ENCODE data around the gene PPP3CA.

PPP3CA gene

GRCh38 chr4:101208171-101208570 lies 139.2 kb downstream of the PPP3CA start:
- no peak for TF ChIP-seq JUND (IDR thresholded peaks at IDR 0.05; ENCODE audit: low read depth)
- DNase-seq (ENCODE audit: low read depth in 1 of 2, low spot score in 1 of 2), result no peak
- in situ Hi-C loops (cut with HindIII; ENCODE audit: low pct_unique_long_range_greater_than_20kb, low sequenced_read_pairs), result no loop called here

GRCh38 chr4:101205916-101206315 lies 141.4 kb downstream of the PPP3CA start:
- in situ Hi-C loops (cut with HindIII; ENCODE audit: low pct_unique_long_range_greater_than_20kb, low sequenced_read_pairs), result no loop called here
- DNase-seq (ENCODE audit: low read depth in 1 of 2, low spot score in 1 of 2), result no peak

GRCh38 chr4:101201421-101201820 lies 145.9 kb downstream of the PPP3CA start:
- in situ Hi-C loops (cut with HindIII; ENCODE audit: low pct_unique_long_range_greater_than_20kb, low sequenced_read_pairs), result no loop called here
- TF ChIP-seq JUND (IDR thresholded peaks at IDR 0.05; ENCODE audit: low read depth), result no peak
- DNase-seq (ENCODE audit: low read depth in 1 of 2, low spot score in 1 of 2), result no peak

More at GRCh38 chr4:101205916-101206315, 141.4 kb downstream of the PPP3CA start:
- TF ChIP-seq JUND (IDR thresholded peaks at IDR 0.05; ENCODE audit: low read depth), result no peak

- in situ Hi-C loops (cut with HindIII; ENCODE audit: low pct_unique_long_range_greater_than_20kb, low sequenced_read_pairs), result no loop called here
- DNase-seq (ENCODE audit: low read depth in 1 of 2, low spot score in 1 of 2), result no peak
- no peak for TF ChIP-seq JUND (IDR thresholded peaks at IDR 0.05; ENCODE audit: low read depth)
Observed at GRCh38 chr4:101200561-101200960, 146.8 kb downstream of the PPP3CA start.

GRCh38 chr4:101199507-101200285 lies 147.6 kb downstream of the PPP3CA start:
- TF ChIP-seq JUND (IDR thresholded peaks at IDR 0.05; ENCODE audit: low read depth), result no peak
- DNase-seq (ENCODE audit: low read depth in 1 of 2, low spot score in 1 of 2), result no peak
- in situ Hi-C loops (cut with HindIII; ENCODE audit: low pct_unique_long_range_greater_than_20kb, low sequenced_read_pairs), result no loop called here

GRCh38 chr4:101198682-101199339 lies 148.5 kb downstream of the PPP3CA start:
- in situ Hi-C loops (cut with HindIII; ENCODE audit: low pct_unique_long_range_greater_than_20kb, low sequenced_read_pairs), result no loop called here
- no peak for DNase-seq (ENCODE audit: low read depth in 1 of 2, low spot score in 1 of 2)

GRCh38 chr4:101197350-101197749 lies 150.0 kb downstream of the PPP3CA start:
- no peak for TF ChIP-seq JUND (IDR thresholded peaks at IDR 0.05; ENCODE audit: low read depth)
- no peak for DNase-seq (ENCODE audit: low read depth in 1 of 2, low spot score in 1 of 2)
- in situ Hi-C loops (cut with HindIII; ENCODE audit: low pct_unique_long_range_greater_than_20kb, low sequenced_read_pairs), result no loop called here

More at GRCh38 chr4:101198682-101199339, 148.5 kb downstream of the PPP3CA start:
- no peak for TF ChIP-seq JUND (IDR thresholded peaks at IDR 0.05; ENCODE audit: low read depth)

- no peak for TF ChIP-seq JUND (IDR thresholded peaks at IDR 0.05; ENCODE audit: low read depth)
- in situ Hi-C loops (cut with HindIII; ENCODE audit: low pct_unique_long_range_greater_than_20kb, low sequenced_read_pairs), result no loop called here
- DNase-seq (ENCODE audit: low read depth in 1 of 2, low spot score in 1 of 2), result no peak
Observed at GRCh38 chr4:101192244-101192643, 155.1 kb downstream of the PPP3CA start.

- DNase-seq (ENCODE audit: low read depth in 1 of 2, low spot score in 1 of 2), result no peak
- TF ChIP-seq JUND (IDR thresholded peaks at IDR 0.05; ENCODE audit: low read depth), result no peak
- in situ Hi-C loops (cut with HindIII; ENCODE audit: low pct_unique_long_range_greater_than_20kb, low sequenced_read_pairs), result no loop called here
Observed at GRCh38 chr4:101191302-101192098, 155.8 kb downstream of the PPP3CA start.

GRCh38 chr4:101190751-101191150 lies 156.6 kb downstream of the PPP3CA start:
- in situ Hi-C loops (cut with HindIII; ENCODE audit: low pct_unique_long_range_greater_than_20kb, low sequenced_read_pairs), result no loop called here
- no peak for TF ChIP-seq JUND (IDR thresholded peaks at IDR 0.05; ENCODE audit: low read depth)
- DNase-seq (ENCODE audit: low read depth in 1 of 2, low spot score in 1 of 2), result no peak

- TF ChIP-seq JUND (IDR thresholded peaks at IDR 0.05; ENCODE audit: low read depth), result no peak
- DNase-seq (ENCODE audit: low read depth in 1 of 2, low spot score in 1 of 2), result no peak
- in situ Hi-C loops (cut with HindIII; ENCODE audit: low pct_unique_long_range_greater_than_20kb, low sequenced_read_pairs), result no loop called here
Observed at GRCh38 chr4:101188906-101189305, 158.4 kb downstream of the PPP3CA start.

GRCh38 chr4:101187841-101188240 lies 159.5 kb downstream of the PPP3CA start:
- DNase-seq (ENCODE audit: low read depth in 1 of 2, low spot score in 1 of 2), result no peak
- in situ Hi-C loops (cut with HindIII; ENCODE audit: low pct_unique_long_range_greater_than_20kb, low sequenced_read_pairs), result no loop called here
- TF ChIP-seq JUND (IDR thresholded peaks at IDR 0.05; ENCODE audit: low read depth), result no peak

All from T47D (cell line).